Measurements from ENCODE around the gene RAPGEF1. TPM values are rescaled to one million over a fixed set of nuclear protein-coding genes. Genes with fewer than 3 reads are reported as not detected.

The RAPGEF1 gene
- polyA plus RNA-seq, 1 donor from 2014 or later: 23.6 TPM

DNA sequence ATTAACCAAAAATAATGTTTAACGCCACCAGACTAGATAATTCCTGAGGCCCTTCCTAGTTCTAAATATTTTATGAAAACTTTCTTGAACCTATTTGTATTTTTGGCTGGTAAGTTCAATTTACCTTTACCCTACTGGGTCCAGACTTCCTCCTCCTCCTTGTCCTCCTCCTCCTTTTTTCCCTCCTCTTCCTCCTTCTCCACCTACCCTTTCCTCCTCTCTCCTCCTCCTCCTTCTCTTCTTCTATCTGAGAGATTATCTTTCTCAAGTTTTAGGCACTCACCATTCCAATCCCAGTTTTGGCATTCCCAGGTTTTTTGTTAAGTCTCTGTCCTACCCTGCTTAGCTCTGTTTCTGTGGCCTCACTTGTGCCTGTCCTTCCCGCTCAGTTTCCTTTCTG lies 24.7 kb upstream of the RAPGEF1 start:
- Histone ChIP-seq H3K27ac (ENCODE audit: low read length) (no peak overlapping the region), H3K79me2 (replicated peaks; ENCODE audit: insufficient read depth, low read length) (no peaks in the 10 kb centered on the region), H4K20me1 (ENCODE audit: insufficient read depth) (no peaks in the 10 kb centered on the region), H3K4me3 (ENCODE audit: low read length) (no peak overlapping the region), H3K9me2 (ENCODE audit: insufficient read depth, low read length) (no peaks in the 10 kb centered on the region), H3K9ac (ENCODE audit: low read length) (no peak overlapping the region), H3K27me3 (ENCODE audit: insufficient read depth, low read depth, low read length) (no peaks in the 10 kb centered on the region), H3K9me3 (ENCODE audit: low read length) (no peaks in the 10 kb centered on the region), H2AFZ (ENCODE audit: low read depth, low read length) (no peak overlapping the region), H3F3A (ENCODE audit: insufficient read depth, low read length, poor library complexity, severe bottlenecking) (no peaks in the 10 kb centered on the region), H3K4me2 (ENCODE audit: low read length) (no peak overlapping the region), H3K36me3 (ENCODE audit: insufficient read depth, low read length) (no peaks in the 10 kb centered on the region)
- TF ChIP-seq EZH2 (IDR thresholded peaks at IDR 0.05; ENCODE audit: borderline replicate concordance, insufficient read depth, low read length, poor library complexity, severe bottlenecking) (no peak), POLR2AphosphoS5 (IDR thresholded peaks at IDR 0.05) (no peak), TAF1 (IDR thresholded peaks at IDR 0.05; ENCODE audit: low read depth) (no peak), MXI1 (conservative IDR thresholded peaks at IDR 0.05; ENCODE audit: poor library complexity, severe bottlenecking) (no peak), RAD21 (conservative IDR thresholded peaks at IDR 0.05) (no peak), EP300 (conservative IDR thresholded peaks at IDR 0.05; ENCODE audit: poor library complexity, severe bottlenecking) (no peak), SMC3 (conservative IDR thresholded peaks at IDR 0.05; ENCODE audit: poor library complexity) (no peak)
- TF ChIP-seq, protein P1, sequence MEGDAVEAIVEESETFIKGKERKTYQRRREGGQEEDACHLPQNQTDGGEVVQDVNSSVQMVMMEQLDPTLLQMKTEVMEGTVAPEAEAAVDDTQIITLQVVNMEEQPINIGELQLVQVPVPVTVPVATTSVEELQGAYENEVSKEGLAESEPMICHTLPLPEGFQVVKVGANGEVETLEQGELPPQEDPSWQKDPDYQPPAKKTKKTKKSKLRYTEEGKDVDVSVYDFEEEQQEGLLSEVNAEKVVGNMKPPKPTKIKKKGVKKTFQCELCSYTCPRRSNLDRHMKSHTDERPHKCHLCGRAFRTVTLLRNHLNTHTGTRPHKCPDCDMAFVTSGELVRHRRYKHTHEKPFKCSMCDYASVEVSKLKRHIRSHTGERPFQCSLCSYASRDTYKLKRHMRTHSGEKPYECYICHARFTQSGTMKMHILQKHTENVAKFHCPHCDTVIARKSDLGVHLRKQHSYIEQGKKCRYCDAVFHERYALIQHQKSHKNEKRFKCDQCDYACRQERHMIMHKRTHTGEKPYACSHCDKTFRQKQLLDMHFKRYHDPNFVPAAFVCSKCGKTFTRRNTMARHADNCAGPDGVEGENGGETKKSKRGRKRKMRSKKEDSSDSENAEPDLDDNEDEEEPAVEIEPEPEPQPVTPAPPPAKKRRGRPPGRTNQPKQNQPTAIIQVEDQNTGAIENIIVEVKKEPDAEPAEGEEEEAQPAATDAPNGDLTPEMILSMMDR (IDR thresholded peaks at IDR 0.05; ENCODE audit: poor library complexity, severe bottlenecking): no peak
- TF ChIP-seq, protein P2, sequence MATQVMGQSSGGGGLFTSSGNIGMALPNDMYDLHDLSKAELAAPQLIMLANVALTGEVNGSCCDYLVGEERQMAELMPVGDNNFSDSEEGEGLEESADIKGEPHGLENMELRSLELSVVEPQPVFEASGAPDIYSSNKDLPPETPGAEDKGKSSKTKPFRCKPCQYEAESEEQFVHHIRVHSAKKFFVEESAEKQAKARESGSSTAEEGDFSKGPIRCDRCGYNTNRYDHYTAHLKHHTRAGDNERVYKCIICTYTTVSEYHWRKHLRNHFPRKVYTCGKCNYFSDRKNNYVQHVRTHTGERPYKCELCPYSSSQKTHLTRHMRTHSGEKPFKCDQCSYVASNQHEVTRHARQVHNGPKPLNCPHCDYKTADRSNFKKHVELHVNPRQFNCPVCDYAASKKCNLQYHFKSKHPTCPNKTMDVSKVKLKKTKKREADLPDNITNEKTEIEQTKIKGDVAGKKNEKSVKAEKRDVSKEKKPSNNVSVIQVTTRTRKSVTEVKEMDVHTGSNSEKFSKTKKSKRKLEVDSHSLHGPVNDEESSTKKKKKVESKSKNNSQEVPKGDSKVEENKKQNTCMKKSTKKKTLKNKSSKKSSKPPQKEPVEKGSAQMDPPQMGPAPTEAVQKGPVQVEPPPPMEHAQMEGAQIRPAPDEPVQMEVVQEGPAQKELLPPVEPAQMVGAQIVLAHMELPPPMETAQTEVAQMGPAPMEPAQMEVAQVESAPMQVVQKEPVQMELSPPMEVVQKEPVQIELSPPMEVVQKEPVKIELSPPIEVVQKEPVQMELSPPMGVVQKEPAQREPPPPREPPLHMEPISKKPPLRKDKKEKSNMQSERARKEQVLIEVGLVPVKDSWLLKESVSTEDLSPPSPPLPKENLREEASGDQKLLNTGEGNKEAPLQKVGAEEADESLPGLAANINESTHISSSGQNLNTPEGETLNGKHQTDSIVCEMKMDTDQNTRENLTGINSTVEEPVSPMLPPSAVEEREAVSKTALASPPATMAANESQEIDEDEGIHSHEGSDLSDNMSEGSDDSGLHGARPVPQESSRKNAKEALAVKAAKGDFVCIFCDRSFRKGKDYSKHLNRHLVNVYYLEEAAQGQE (IDR thresholded peaks at IDR 0.05; ENCODE audit: borderline replicate concordance): no peak

DNA sequence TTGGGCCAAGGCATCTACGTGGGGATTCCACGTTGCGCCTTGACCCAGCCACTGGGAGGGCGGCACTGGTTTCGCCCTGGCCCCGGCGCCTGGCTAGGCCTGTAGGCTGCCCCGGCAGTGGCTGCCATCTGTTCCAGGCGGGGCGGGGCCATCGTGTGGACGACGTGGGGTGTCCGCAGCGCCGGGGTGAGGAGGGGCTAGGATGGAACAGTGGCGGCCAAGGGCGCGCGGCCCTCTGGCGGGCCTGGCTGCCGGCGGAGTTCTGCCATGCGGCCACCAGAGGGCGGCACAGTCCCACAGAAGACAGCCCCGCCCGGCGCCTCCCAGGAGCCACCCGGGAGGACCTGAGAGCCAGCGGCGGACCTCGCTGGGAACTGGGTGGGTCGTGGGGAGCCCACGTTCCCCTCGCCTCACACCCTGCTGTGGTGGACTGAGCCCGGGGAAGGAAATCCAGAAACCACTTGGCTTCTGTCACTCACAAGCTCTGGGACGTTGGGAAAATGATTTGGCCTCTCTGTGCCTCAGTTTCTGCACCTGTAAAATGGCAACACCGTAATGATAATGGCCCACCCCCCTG lies 22.6 kb upstream of the RAPGEF1 start:
- Histone ChIP-seq H3K9me3 (ENCODE audit: low read length) (no peaks in the 10 kb centered on the region), H3K9me2 (ENCODE audit: insufficient read depth, low read length) (no peaks in the 10 kb centered on the region), H3K36me3 (ENCODE audit: insufficient read depth, low read length) (no peaks in the 10 kb centered on the region), H3K4me3 (ENCODE audit: low read length) (peak overlapping the region; percentile 39), H3K27me3 (ENCODE audit: insufficient read depth, low read depth, low read length) (no peaks in the 10 kb centered on the region), H2AFZ (ENCODE audit: low read depth, low read length) (peak overlapping the region; percentile 21), H3K9ac (ENCODE audit: low read length) (peak overlapping the region; percentile 20), H4K20me1 (ENCODE audit: insufficient read depth) (no peaks in the 10 kb centered on the region), H3K79me2 (replicated peaks; ENCODE audit: insufficient read depth, low read length) (no peaks in the 10 kb centered on the region), H3F3A (ENCODE audit: insufficient read depth, low read length, poor library complexity, severe bottlenecking) (no peaks in the 10 kb centered on the region), H3K4me2 (ENCODE audit: low read length) (no peak overlapping the region), H3K27ac (ENCODE audit: low read length) (no peak overlapping the region)
- TF ChIP-seq, protein P1 (IDR thresholded peaks at IDR 0.05; ENCODE audit: poor library complexity, severe bottlenecking): peak; percentile 98
- TF ChIP-seq, protein P2 (IDR thresholded peaks at IDR 0.05; ENCODE audit: borderline replicate concordance): no peak
- peak; percentile 100 for TF ChIP-seq RAD21 (conservative IDR thresholded peaks at IDR 0.05)
- TF ChIP-seq SMC3 (conservative IDR thresholded peaks at IDR 0.05; ENCODE audit: poor library complexity): peak; percentile 100
- no peak for TF ChIP-seq TAF1 (IDR thresholded peaks at IDR 0.05; ENCODE audit: low read depth)
- no peak for TF ChIP-seq EZH2 (IDR thresholded peaks at IDR 0.05; ENCODE audit: borderline replicate concordance, insufficient read depth, low read length, poor library complexity, severe bottlenecking)
- no peak for TF ChIP-seq POLR2AphosphoS5 (IDR thresholded peaks at IDR 0.05)
- TF ChIP-seq MXI1 (conservative IDR thresholded peaks at IDR 0.05; ENCODE audit: poor library complexity, severe bottlenecking): no peak
- no peak for TF ChIP-seq EP300 (conservative IDR thresholded peaks at IDR 0.05; ENCODE audit: poor library complexity, severe bottlenecking)
